ENCODE data around the gene TMEM273.

The TMEM273 gene, protein sequence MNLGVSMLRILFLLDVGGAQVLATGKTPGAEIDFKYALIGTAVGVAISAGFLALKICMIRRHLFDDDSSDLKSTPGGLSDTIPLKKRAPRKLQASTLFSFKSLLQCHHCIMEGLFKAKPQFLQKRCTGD

DNA sequence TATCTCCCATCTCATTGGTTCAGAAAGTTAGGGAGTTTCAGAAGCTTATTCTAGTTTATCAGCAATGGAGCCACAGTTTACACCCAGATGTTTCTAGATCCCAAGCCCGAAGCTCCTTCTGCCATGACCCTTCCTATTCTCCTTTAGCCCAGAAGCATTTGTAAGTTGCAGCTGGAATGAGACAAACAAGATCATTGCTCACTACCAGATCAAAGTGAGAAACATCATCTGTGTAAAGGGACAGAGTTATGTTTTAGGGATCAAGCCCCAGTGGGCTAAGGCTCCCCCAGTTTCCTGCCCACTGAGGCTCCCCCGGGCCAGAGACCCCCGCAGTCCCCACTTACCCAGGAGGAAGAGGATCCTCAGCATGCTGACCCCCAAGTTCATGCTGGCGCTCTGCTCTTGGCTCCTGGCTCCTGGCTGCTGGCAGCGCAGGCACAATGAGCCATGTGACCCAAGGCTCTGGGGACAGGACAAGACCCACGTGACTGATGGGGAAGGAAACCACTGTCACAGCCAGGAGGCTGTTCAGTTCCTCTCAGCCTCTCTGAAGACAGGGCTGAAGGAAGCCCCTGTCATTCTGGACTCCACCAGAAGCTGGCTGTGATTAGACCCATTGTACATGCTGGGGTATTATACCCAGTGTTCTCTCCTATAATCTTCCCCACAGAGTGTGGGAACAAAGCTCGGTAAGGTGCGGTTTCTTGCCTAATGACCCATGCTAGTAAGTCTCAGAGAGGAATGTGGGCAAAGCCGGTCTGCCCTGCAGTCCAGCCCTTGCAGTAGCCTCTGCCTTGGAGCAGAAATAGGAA is at the start of gene TMEM273:
TMEM273 (minus strand) TSS at position 442 of the 812 bp plus-strand sequence; CDS start at position 387, 55 bp downstream.
- DNase-seq, result no peak

DNA sequence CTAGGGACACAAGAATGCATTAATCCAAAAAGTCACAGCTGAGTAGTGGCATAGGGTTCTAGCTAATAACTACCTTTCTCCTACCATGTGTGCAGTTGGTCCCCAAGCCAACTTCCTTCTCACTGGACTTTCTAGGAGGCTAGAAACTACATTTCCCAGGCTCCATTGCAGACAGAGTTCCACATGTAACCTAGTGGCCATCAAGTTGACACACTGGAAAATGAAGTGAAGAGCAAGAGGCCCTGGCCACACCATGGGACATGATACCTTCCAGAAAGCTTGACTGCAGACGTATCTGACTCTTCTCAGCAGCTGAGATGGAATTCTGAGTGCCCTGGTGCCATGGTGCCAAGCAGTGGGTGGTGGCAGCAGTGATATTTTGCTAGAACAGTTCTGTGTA is 49.8 kb upstream of the TMEM273 start:
- no peak for DNase-seq

DNA sequence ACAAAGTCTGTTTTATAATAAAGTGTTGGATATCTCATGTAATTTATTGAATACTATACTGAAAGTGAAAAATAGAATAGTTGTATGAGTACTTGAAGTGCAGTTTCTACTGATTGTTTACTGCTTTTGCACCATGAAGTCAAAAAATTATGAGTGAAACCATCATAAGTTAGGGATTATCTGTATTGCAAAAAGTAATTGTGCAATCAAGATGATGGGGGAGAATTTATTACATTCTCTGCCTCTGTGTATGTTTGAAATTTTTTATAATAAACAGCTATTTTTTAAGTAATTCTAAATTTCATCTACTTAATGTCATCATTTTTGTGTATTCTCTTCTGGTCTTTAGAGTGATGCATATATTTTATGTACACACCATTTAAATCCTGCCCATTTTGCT is 47.2 kb upstream of the TMEM273 start:
- DNase-seq, result no peak

DNA sequence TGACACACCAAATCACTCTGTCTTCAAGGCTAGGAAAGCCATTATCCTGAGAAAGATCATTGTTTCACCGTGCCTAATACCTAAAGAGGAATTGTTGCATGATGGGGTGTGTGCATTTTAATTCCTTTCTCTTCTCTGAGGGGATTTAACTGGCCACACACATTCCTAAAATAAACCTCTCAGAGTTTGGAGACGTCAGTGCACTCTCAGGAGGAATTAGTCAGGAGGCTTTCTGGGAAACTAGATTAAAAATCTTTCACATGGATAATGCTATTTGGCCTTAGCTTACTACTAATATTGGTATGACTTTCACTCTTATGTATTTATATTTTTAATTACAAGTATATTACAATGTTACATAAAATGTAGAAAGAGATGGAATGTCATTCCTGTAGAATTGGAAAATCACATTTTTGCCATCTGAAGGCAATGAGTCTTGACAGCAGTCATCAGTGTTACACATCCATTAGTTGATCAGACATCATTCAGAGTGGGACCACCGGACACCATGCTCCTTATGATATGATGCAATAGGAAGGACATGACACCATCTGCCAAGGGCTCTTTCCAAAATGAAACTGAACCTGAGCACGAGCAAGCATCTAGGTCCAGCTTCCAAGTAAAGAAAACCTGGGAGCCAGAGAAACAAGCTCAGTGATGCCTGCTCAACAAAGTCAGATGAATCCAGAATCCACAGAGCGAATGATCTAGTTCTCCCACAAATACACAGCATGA is 43.1 kb upstream of the TMEM273 start:
- DNase-seq, result no peak

DNA sequence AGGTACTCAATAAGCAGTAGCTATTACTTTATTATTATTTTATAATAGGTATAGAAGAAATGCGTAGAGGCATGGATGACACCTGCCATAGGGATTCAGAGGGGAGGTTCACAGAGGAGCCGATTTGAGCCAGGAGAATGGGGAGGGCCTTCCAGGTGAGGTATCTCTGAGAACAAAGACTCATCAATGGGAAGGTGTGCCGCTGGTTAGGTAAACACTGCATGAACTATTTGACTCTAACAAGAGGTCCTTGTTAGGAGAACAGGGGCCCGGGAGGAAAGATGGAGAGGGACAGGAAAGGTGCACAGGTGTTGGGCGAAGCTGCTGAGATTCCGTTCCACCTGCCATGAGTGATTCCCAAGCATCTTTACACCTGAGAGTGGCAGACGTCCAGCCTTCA is 41.8 kb upstream of the TMEM273 start:
- DNase-seq, result no peak

DNA sequence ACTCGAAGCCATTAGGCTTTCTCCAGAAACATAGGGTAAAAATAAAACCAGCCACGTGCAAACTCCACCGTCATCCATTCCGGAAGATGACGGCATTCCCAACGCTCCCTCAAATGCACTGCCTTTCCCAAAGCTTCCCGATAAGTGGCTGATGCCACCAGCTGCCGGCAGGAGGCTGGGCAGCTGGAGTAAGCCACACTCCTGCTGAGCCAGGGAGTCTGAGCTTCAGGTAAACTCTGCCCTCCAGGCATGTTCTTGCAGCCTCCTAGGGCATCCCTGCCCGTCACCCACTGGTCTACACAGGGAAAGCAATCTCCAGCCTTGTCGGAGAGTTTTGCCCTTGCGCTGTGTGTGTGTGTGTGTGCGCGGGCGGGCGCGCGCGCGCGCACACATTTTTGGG is 40.5 kb upstream of the TMEM273 start:
- DNase-seq, result no peak

DNA sequence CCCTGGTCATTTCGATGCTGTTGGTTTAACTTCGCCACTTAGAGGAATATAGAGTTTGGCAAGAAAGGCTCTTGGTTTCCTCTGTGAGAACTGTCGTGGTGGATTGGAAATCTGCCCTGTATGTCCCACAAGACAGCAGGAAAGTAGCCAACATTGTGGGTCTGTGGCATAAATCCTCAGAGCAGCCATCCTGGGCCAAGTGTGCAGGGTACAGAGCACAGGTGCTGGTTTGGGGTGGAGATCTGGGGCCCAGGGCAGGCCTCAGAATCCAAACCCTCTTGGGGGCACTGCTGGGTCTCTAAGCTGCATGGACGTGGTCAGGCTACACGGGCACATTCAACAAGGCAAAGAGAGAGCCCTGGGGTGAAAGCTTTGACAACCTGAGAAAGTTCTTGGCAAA is 39.2 kb upstream of the TMEM273 start:
- DNase-seq, result no peak

DNA sequence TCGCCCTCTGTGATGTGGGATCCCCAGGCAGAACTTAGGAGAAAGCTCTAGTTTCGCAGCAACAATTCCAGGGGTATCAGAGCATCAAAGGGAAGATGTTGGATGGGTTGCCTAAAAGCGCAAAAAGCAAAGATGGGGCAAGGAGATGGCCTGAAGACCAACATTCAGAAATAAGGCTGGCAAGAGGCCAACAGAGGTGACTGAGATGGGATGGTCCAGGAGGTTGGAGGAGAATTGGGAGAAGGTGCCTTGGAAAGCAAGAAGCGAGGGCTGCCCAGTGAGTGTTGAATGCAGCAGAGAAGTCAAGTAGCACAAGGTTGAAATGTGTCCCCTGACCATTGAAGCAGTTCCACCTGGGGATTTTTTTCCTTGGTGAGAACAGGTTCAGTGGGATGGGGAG is 38.4 kb upstream of the TMEM273 start:
- DNase-seq, result no peak

DNA sequence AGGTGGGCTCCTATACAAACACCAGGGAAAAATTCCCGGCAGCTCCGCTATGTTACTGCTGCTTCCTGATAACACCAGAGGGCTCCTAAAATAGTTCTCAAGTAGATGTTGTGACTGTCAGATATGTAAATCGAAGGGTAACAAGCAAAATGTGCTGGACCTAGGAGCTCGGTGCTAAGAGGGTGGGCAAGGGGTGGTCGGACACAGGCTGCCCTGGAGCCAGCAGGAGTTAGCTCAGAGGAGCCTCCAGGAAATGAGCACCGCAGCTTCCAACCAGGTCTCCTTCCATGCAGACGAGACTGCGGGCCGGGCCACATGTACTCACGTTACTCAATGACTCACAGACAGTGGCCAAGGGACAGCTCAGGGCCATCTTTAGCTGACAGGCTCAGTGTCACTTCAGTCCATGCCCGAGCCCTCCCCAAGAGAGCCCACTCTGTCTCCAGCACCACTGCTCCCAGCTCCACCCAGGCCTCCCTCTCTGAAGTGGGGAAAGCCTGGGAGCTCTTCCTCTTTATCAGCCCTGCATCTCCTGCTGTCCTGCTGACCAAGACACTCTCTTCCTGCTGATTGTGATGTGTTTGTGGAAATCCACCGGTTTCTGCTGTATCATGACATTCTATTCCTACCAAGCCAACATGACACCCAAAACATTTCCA is 37.2 kb upstream of the TMEM273 start:
- DNase-seq, result no peak

DNA sequence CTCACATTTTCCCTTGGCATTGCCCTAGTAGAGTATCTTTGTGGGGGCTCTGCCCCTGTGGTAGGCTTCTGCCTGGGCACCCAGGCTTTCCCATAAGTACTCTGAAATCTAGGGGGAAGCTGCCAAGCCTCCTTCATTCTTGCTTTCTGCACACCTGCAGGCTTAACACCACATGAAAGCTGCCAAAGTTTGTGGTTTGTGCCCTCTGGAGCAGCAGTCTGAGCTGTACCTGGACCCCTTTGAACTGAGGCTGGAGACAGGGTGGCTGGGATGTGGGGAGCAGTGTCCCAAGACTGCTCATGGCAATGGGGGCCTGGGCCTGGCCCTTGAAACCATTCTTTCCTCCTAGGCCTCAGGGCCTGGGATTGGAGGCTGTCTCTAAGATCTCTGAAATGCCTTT is 35.0 kb upstream of the TMEM273 start:
- DNase-seq, result no peak

DNA sequence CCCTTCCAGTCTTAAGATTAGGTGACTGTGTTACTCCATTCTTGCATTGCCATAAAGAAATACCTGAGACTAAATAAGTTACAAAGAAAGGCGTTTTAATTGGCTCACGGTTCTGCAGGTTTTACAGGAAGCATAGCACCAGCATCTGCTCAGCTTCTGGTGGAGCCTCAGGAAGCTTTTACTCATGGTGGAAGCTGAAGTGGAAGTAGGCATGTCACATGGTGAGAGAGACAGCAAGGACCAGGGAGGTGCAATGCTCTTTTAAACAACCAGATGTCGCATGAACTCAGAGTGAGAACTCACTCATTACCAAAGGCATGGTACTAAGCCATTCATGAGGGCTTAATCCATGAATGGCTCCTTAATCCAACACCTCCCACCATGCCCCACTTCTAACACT is 34.0 kb upstream of the TMEM273 start:
- DNase-seq, result no peak

DNA sequence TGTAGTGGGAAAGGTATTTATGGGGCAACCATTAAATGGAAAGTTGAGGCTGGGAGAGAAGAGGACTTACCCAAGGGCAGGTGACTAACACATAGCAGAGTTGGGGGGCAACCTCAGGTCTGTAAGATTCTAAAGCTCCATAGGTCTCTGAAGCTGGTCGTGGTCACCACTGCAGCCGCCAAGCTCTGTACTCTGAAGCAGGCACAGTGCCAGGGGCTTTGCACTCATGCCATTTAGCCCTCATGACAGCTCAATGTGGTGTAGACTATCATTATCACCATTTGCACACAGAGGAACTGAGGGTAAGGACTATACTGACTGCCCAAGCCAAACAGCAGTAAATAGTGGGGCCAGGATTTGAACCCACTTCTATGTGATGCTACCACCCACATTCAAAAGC is 32.5 kb upstream of the TMEM273 start:
- no peak for DNase-seq

DNA sequence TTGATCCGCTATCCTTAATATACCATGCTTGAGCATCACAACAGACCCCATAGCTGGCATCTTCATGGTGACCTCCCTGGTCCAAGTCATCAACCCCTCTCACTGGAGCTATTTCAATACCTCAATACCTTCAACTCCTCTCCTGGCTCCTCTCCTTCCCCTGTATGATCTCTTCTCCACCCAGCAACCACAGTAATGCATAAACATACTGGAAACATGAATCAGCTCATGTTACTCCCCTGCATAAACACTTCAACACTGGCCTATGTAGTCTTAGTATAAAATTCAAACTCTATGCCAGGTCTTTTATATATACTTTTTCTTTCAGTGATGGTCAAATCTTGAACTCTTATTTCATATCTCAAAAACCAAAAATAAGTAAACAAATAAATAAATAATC is 31.8 kb upstream of the TMEM273 start:
- no peak for DNase-seq

DNA sequence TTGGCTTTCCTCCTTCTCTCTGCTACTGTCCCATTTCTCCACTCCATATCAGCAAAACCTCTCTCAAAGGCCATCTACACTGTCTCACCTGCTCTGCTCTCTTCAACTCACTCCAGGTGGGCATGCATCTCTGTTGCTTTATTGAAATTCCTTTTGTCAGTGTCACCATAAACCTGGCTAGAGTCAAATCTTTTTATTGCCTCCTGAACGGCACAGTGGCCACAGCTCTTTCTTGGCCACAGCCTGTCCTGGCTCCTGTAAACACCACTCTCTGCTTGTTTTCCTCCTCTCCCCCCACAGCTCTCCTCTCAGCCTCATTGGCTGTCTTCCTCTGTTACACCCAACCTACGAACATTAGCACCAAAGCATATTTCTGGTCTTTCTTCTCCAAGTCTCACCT is 31.1 kb upstream of the TMEM273 start:
- DNase-seq, result no peak

DNA sequence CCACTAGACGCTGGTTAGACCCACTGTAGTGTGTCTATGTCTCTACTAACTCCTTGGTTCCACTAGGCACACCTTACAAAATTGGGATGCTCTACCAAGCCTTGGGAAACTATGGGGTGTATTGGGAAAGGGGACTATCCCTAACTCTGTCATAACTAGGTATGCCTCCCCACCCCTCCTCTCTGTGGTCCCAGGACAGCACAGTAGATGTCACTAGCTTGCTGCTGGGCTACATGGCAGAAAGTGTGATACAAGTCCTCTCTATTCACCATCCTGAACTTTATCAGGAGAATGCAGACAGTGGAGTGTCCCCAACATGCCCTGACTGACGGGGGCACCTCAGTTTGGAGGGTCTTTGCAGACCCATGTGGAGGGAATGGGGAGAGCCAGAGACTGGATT is 30.3 kb upstream of the TMEM273 start:
- no peak for DNase-seq

DNA sequence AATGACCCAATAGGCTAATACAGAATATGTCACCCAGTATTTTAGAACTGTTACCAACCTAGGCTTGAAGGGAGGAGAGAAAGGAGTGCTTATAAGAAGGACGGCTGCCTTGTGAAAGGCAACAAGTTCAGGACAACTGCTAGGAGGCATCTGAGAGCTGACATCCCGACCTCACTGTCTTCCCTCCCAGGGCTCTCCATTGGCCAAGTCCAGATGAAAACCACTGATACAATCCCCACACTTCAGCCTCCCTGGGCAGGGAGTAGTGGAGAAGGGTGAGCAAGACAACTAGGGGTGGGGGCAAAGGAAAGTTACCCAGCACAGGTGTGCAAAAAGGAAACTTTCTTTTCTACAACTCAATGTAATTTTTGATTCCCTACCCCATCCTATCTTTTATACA is 29.5 kb upstream of the TMEM273 start:
- DNase-seq, result no peak

DNA sequence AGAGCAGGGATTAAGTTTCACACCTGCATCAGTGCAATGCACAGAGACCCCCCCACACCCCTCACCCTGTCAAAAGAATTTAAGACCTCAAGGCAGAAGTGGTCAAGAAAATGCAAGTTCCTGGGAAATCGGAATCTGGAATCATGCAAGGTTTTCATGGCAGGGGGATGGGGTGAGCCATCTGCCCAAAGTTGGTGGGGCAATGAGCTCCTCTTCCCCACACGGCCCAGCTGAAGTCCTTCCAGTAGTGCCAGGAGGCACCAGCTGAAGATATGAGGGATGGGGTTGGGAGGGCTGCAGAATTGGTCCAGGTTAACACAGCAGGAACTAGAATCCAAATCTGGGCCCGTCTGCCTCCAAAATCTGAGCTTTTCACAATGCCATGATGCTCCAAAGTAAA is 25.0 kb upstream of the TMEM273 start:
- DNase-seq, result no peak

DNA sequence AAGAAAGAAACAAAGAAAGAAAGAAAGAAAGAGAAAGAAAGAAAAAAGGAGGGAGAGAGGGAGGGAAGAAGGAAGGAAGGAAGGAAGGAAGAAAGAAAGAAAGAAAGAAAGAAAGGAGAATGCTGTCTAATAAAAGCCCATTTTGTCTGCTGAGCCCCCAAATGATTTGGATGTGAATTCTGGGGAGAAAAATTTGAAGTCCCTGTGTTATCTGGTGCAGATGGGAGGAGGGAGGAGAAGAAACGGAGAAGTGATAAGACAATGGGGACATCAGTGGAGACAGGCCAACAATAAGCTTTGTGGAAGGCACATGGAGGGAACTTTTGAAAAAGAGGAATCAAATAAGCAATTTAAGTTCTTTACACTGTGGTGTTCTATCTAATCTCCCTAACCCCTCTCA is 24.6 kb upstream of the TMEM273 start:
- no peak for DNase-seq

DNA sequence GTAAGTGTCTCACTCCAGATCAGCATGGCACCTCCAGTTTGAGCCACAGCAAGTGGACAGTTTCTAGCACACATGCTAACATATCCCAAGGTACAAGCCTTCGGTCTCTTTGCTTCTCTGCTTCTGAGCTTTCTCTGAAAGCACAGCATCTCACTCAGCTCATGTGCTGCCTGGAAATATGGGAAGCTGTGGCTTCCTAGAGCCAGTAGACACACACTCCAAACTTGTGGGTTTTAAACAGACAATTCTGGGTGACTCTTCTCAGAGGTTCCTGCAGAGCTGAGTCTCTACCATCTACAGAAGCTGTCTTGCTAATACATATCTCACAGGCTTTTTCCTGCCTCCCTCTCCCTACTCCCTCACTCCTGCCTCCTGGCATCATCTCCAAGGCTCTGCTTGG is 23.9 kb upstream of the TMEM273 start:
- DNase-seq, result no peak

DNA sequence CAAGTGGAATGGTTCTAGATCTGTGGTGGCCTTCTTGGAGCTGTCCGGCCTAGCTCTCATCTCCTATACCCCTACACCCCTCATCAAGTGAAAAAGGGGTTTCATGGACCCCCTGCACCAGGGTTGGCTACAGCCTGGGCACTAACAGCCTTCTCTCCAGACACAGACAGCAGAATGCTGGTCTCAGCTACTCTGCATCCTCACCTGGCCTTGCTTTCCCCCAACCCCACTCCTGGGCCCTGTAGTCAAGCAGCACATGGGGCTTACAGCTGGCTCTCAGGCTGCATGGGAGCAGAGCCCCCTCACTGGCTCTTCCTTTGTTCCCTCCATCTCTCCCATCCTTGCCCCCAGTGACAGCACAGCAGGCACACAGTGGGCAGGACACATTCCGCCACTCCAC is 20.8 kb upstream of the TMEM273 start:
- DNase-seq, result no peak

DNA sequence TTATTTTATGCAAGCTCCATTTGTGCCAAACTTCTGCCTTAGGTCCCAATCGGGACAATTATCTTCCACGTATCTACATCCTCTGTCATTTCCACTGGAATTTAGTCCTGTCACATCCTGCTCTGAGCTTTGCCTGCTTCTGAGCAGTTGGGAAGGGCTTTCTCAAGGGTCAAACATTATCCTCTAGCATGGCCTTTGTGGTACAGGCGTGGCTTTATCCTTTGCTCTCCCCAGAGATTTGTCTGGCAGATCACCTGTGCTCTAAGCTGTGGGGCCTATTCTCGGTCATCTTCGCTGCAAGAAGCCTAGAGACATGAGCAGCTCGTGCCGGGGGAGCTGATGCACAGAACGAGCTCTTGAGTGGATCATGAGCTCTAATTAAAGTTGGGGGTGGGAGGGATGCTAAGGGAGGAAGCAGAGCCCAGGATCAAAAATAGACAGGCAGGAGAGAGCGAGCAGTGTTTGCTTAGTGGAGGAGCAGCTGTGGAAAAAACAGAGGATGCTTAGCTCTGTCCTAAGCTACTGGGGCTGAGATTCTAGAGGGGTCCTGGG is 19.8 kb upstream of the TMEM273 start:
- DNase-seq, result no peak

DNA sequence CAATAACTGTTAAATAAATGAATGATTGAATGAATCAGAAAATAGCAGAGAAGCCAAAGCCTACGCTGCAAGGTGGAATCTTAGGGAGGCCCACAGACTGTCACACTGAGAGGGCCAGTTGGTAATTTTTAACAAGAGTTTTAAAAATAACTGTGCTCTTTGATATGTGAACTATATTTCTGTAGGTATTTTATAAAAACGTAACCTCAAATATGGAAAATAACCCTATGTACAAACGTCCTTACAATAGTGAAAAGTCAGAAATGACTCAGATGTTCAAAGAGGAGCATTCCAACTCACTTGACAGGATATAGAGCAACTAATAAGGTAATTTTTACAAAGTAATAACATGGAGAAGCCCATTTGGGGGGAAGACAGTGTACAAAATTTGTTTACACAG is 18.9 kb upstream of the TMEM273 start:
- no peak for DNase-seq

DNA sequence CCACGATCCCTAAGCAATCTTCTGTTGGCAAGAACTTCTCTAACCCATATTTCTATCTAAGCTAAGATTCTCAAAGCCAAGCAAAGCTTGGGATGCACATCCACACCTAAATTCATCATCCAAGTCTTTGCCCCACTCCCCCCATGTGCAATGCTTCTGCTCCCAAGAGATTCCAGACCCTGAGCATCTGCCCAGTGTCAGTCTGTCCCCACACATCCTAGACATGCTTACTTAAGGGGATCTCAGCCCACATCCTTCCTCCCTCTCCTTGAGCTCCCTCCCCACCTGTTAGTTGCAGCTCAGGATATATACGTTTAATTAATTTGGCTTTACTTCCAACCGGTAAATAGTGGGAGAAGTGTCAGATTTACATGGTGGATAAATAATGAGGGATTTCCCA is 17.0 kb upstream of the TMEM273 start:
- no peak for DNase-seq

DNA sequence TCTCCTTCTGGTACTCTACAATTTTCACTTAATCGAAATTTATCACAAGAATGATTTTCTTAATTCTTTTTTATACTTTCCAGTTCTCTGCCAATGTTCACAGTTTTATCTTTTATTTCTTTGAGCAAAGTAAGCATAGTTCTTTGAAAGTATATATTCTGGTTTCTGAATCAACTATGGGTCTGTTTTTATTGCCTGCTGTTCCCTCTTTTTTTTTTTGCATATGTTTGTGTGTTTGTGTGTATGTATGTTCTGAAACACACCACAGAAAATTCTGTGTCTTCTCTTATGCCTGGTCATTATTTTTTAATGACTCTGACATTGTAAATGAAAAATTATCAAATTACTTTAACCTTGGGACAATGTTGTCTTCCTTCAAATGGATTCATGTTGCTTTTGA is 15.9 kb upstream of the TMEM273 start:
- no peak for DNase-seq
